HG03565 (cell line): ENCODE results near the gene CFAP52.
"Not testable (repeated sequence)": the region's sequence is repeated elsewhere in the genome, so short reads cannot be mapped to it uniquely, and the experiment has no call there.

ENCODE experiments used
- ATAC-seq: cut with Tn5 transposase; IDR thresholded peaks from one replicate; pipeline ENCODE4 v1.9.1; 2021; ENCODE audit warnings: mild to moderate bottlenecking, moderate library complexity; ENCODE audit not compliant: unreplicated experiment

The CFAP52 gene

GRCh38 chr17:9644910-9645751 is 68.7 kb downstream of the CFAP52 start, which contains the start of gene USP43:
USP43 (plus strand) TSS chr17:9645517; CDS start chr17:9645633, 116 bp downstream.
- no peak for ATAC-seq

- no peak for ATAC-seq
These were observed 69.6 kb downstream of the CFAP52 start for GRCh38 chr17:9645851-9646545.

DNA sequence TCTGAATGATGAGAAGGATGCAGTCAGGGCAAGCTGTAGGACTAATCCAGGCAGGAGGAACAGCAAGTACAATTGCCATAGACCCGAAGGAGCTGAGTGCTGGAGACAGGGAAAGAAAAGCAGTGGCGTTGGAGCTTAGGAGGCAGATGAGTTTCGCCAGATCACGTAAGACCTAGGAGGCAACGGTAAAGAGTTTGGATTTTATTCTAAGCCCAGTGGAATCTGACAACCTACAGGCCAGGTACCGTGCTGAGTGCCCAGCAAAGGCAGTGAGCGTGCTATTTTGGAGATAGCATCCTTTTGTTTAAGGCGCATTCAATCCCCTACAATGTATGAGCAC is 70.1 kb downstream of the CFAP52 start:
- ATAC-seq, result no peak

GRCh38 chr17:9647014-9647413 is 70.6 kb downstream of the CFAP52 start:
- ATAC-seq, result no peak

DNA sequence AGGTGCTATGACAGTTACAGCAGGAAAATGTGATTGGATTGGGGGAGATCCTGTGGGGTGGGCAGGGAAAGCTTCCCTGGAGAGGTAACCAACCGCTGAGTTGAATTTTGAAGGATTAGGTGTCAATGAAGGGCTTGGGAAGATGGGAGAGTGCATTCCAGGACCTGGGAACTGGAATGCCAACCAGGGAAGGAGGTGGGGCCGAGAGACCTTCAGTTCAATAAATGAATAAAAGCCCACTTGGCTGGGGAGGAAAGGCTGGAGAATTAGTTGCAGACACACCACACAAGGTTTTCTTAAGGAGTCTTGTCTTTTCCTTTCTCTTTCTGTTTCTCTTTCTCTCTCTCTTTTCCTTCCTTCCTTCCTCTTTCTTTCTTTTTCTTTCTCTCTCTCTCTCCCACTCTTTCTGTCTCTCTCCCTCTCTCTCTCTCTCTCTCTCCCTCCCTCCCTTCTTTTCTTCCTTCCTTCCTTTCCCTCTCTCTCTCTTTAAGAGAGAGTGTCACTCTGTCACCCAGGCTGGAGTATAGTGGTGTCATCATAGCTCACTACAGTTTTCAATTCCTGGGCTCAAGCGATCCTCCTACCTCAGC is 72.2 kb downstream of the CFAP52 start:
- no peak for ATAC-seq

DNA sequence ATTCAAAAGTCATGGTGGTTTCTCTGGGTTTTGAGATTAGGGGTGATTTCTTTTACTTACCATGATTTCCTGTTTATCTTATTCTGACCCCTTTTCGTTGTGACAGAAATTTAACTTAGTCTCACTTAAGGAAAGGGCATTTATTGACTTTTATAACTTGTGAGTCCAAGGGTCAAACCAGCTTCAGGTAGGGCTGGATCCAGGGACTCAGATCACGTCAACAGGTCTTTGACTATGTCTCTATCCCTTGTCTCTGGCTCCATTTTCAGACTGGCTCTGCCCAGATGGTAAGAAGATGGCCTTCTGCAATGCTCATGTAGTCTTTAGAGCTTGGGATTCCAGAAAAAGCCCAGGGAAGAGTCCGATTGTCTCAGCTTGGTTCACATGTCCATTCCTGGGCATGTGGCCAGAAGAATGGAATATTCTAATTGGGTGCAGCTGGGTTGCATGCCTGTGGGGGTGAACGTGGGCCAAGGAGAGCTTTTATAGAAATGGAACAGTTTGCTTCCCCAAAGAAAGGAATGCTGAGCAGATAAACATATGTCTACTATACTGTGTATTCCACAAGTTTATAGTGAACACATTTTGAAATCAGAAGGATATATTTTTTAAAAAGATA is 82.3 kb downstream of the CFAP52 start:
- no peak for ATAC-seq

DNA sequence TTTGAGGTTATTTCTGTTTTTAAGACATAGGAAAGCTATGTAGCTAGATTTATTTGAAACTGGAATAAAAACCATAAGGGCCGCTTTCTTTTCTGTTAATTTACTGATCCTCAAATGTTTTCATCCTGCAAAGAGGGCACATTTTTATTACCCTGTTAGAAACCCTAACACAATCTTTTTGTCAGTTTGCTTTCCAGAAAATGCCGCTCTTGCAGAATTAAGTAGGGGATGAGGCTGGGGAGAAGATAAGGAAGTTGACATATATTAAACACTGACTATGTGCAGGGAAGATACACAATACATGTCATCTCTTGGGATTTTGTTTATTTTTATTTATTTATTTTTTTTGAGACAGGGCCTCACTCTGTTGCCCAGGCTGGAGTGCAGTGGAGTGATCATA is 84.6 kb downstream of the CFAP52 start:
- no peak for ATAC-seq

DNA sequence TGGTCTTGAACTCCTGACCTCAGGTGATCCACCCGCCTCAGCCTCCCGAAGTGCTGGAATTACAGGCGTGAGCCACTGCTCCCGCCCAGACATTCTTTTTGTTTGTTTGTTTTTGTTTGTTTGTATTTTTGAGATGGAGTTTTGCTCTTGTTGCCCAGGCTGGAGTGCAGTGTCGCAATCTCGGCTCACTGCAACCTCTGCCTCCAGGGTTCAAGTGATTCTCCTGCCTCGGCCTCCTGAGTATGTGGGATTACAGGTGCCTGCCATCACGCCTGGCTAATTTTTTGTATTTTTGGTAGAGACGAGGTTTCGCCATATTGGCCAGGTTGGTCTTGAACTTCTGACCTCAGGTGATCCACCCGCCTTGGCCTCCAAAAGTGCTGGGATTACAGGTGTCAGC is 87.1 kb downstream of the CFAP52 start:
- ATAC-seq, result not testable (repeated sequence)

- ATAC-seq, result no peak
These were observed 90.1 kb downstream of the CFAP52 start for GRCh38 chr17:9666461-9667050.

GRCh38 chr17:9668517-9668916 is 92.1 kb downstream of the CFAP52 start:
- ATAC-seq, result no peak

- no peak for ATAC-seq
These were observed 93.1 kb downstream of the CFAP52 start for GRCh38 chr17:9669551-9670008.

DNA sequence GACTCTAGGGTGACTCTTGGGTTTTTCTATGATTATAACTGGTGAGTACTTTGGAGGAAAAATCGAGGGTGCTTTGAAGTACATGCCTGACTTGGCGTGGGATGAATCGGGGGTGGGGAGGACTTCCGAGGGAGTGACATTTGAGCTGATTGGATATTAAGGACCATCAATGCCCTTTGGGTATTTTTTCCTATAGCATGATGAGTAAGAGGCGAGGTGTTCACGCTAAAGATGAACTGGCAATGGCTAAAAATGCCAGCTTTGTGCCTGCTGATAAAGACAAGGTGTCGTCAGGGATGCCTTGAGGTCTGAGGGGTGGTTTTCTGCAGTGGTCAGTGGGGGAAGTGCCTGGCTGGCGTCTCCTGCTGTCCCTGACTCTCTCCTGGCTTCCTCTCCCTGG is 94.2 kb downstream of the CFAP52 start:
- no peak for ATAC-seq

DNA sequence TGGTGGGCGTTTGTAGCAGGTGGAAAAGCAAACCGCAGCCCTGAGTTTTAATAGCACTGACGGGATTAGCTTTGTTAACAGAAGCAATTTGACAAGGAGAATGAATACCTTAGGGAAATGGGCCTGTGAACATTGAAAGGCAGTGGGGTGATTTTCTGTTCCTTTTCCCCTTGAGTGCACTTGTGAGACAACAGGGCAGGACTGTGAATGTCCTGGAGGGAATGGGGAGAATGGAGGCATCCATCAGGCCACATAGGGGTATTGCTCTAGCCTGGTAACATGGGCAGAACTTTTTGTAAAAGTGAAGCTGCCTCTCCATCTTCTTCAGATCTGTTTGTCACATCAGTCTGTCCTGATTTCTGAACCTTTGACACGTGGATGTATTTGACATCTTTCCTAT is 95.1 kb downstream of the CFAP52 start:
- no peak for ATAC-seq

DNA sequence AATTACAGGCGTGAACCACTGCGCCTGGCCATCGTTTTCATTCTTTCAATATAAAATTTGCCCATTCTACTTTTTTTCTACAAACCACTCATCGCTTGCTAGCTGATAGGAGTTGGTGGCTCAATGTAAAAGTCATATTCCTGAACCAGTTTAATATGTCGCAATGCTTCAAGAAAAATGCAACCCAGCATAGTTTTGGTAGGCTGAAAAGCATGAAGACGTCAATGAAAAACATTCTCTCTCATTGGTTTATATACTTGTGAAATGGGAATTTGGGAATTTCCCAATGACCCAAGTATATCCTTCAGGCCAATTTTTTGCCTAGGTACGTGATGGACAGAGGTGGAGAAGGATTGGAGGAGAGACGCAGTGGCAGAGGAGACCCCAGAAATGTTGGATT is 95.8 kb downstream of the CFAP52 start:
- ATAC-seq, result no peak

DNA sequence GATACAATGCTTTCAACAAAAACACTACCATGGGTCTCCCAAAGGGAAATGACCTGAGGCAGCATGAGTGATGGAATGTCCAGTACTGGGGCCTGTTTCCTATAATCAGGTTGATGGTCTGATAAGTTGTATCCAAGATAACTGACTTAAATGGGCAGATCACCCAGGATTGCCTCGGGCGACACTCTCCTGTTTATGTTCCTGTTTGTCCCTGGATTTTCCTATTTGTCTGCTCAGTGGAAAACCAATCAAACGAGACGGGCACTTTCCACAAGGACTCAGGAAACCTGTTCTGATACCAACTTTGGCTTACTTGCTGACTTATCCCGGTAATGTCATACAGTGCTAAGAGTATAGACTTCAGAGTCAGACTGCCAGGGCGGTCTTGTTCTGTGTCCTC is 96.2 kb downstream of the CFAP52 start:
- no peak for ATAC-seq

DNA sequence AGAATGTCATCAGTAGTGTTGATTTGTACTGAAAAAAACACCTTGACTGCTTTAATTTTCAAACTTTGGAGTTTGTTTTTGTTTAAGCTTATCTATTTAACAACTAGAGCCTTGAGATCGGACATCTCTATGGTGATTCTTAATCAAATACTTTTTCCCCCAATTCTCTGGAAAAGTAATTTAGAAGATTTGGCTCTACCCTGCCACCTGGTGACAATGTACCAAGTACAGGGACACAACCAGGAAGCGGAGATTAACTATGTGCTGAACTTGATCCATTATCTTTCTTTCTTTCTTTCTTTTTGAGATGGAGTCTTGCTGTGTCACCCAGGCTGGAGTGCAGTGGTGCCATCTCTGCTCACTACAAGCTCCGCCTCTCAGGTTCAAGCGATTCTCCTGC is 99.6 kb downstream of the CFAP52 start:
- no peak for ATAC-seq

GRCh38 chr17:9676820-9677310 is 100.4 kb downstream of the CFAP52 start:
- ATAC-seq, result peak; percentile 70

- no peak for ATAC-seq
These were observed 101.0 kb downstream of the CFAP52 start for GRCh38 chr17:9677411-9677810.

- ATAC-seq, result no peak
These were observed 101.5 kb downstream of the CFAP52 start for GRCh38 chr17:9677896-9678295.

DNA sequence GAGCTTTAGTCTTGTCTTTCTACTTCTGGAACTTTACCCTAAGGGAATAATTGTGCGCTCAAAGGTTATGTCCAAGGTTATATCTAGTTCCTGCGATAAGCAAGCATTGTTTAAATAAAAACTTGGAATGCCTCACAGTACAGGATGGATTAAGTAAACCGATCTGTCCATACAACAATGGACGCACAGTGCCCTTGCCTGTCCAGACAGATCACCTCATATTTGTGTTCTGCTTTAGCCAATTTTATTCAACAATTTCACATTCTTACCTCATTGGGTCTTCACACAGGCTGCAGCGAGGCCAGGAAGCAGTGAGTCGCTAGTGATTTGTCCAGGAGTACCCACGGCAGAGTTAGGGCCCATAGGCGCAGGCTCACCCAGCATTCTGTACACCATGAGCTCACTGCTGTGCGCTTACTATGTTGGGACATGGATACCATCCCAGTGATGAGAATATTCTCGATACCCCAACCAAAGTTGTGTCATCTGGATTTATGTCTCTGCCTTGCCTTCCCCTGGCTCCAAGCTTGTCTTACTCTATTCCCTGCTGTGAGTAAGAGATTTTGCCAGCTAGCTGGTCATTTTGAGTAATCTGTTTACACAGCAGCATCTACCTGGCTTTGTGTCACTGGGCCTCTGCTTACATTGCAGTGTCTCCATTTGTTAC is 108.6 kb downstream of the CFAP52 start:
- ATAC-seq, result no peak
